GM19043 (cell line): ENCODE data around the gene CNIH1.
A peak's percentile ranks its signal among the peaks of the same experiment; 100 is the strongest.
"Not testable (repeated sequence)": the region's sequence is repeated elsewhere in the genome, so short reads cannot be mapped to it uniquely, and the experiment has no call there.

Source experiments
- ATAC-seq: cut with Tn5 transposase; IDR thresholded peaks from one replicate; pipeline ENCODE4 v1.9.1; 2021; ENCODE audit warnings: low read depth; ENCODE audit not compliant: unreplicated experiment

Gene CNIH1

GRCh38 chr14:54437954-54438353 is 3.2 kb downstream of the CNIH1 start:
- ATAC-seq, result not testable (repeated sequence)

- no peak for ATAC-seq
These were observed 5.6 kb downstream of the CNIH1 start for GRCh38 chr14:54435500-54435981.

- no peak for ATAC-seq
These were observed 12.6 kb downstream of the CNIH1 start for GRCh38 chr14:54428527-54428926.

- ATAC-seq, result no peak
These were observed 13.3 kb downstream of the CNIH1 start for GRCh38 chr14:54427871-54428270.

GRCh38 chr14:54425537-54426274 is 15.5 kb downstream of the CNIH1 start:
- ATAC-seq, result no peak

GRCh38 chr14:54425068-54425467 is 16.1 kb downstream of the CNIH1 start:
- ATAC-seq, result no peak

- ATAC-seq, result no peak
These were observed 16.7 kb downstream of the CNIH1 start for GRCh38 chr14:54424479-54424901.

- ATAC-seq, result no peak
These were observed 17.2 kb downstream of the CNIH1 start for GRCh38 chr14:54423991-54424390.

- no peak for ATAC-seq
These were observed 20.6 kb downstream of the CNIH1 start for GRCh38 chr14:54420478-54421142.

- no peak for ATAC-seq
These were observed 29.8 kb downstream of the CNIH1 start for GRCh38 chr14:54411371-54411770.

GRCh38 chr14:54410215-54410614 is 31.0 kb downstream of the CNIH1 start:
- no peak for ATAC-seq

- ATAC-seq, result not testable (repeated sequence)
These were observed 37.7 kb downstream of the CNIH1 start for GRCh38 chr14:54403401-54404005.

- no peak for ATAC-seq
These were observed 41.6 kb downstream of the CNIH1 start for GRCh38 chr14:54399560-54399959.

- ATAC-seq, result peak; percentile 94
These were observed 44.5 kb downstream of the CNIH1 start, which contains the start of gene CDKN3 for GRCh38 chr14:54396493-54397335. Gene CDKN3 (plus strand): TSS chr14:54397007. CDS start chr14:54397069, 62 bp downstream.

GRCh38 chr14:54396183-54396492 is 45.0 kb downstream of the CNIH1 start:
- ATAC-seq, result no peak

GRCh38 chr14:54395716-54396115 is 45.5 kb downstream of the CNIH1 start:
- no peak for ATAC-seq

GRCh38 chr14:54395284-54395683 is 45.9 kb downstream of the CNIH1 start:
- no peak for ATAC-seq

- ATAC-seq, result no peak
These were observed 46.6 kb downstream of the CNIH1 start for GRCh38 chr14:54394596-54394995.

- ATAC-seq, result not testable (repeated sequence)
These were observed 47.9 kb downstream of the CNIH1 start for GRCh38 chr14:54392986-54393884.
